Uterus (tissue), 4 donors: ENCODE data around the gene RIMS1. TPM values are rescaled to one million over a fixed set of nuclear protein-coding genes. Genes with fewer than 3 reads are reported as not detected.
A peak's percentile ranks its signal among the peaks of the same experiment; 100 is the strongest.

ENCODE experiments used
- DNase-seq, 2 donors: peaks; one replicate each; pipeline ENCODE4 v3.0.0-alpha.2; 2019 to 2020
- H3K27ac ChIP-seq, 2 donors: fragments of 200-600 bp; sonication (generic); 1 replicate in 1 of 2; 2 replicates in 1 of 2; pipeline ENCODE4 v1.5.1; 2016 to 2018
- H3K27me3 ChIP-seq, 2 donors: fragments of 200-600 bp; sonication (generic); one replicate each; pipeline ENCODE4 v1.5.1; 2018 to 2019; ENCODE audit warnings: control low read depth in 1 of 2
- H3K36me3 ChIP-seq, 2 donors: fragments of 200-600 bp; sonication (generic); one replicate each; pipeline ENCODE4 v1.5.1; 2019; ENCODE audit warnings: control low read depth in 1 of 2
- H3K4me1 ChIP-seq, 2 donors: fragments of 200-600 bp; sonication (generic); one replicate each; pipeline ENCODE4 v1.5.1; 2018 to 2019; ENCODE audit warnings: control low read depth in 1 of 2
- H3K4me3 ChIP-seq, 2 donors: fragments of 200-600 bp; sonication (generic); 1 replicate in 1 of 2; 2 replicates in 1 of 2; pipeline ENCODE4 v1.5.1; 2018 to 2019; ENCODE audit warnings: mild to moderate bottlenecking in 1 of 2
- H3K9me3 ChIP-seq, 2 donors: fragments of 200-600 bp; sonication (generic); one replicate each; pipeline ENCODE4 v1.5.1; 2019; ENCODE audit warnings: control low read depth in 1 of 2
- POLR2A ChIP-seq, 2 donors: fragments of 450-650 bp; IDR thresholded peaks; one replicate each; pipeline ENCODE4 v1.6.1; 2016; ENCODE audit warnings: antibody characterized with exemption in 2 of 2, mild to moderate bottlenecking in 1 of 2, moderate library complexity in 1 of 2
- intact Hi-C: fragments of 100-400 bp; cut with DNase I; formaldehyde crosslinking; loops from one replicate; pipeline ENCODE4 v1.15.1; 2023; ENCODE audit warnings: low total_unique reads
- total RNA-seq, 4 donors: library from RNA; depleted of rRNA in 3 of 4; stranded (reverse); fragments of >200 nt in 3 of 4; gene quantifications; one replicate each; pipeline versions ENCODE4 v1.1.0 to v1.2.4, GENCODE V29; 2014 to 2023
- TF ChIP-seq, protein P1 (sequence below), 4 experiments: fragments of 200-600 bp in 2 of 4; fragments of 450-650 bp in 2 of 4; sonication (generic) in 2 of 4; IDR thresholded peaks; one replicate each; pipeline ENCODE4 v1.5.1; 2016 to 2019; ENCODE audit warnings: antibody characterized with exemption in 4 of 4, mild to moderate bottlenecking in 2 of 4, moderate library complexity in 1 of 4
- donor health status: DM: yes; HTN: yes; CAD: no.

The RIMS1 gene
- total RNA-seq, 4 donors from 2014 or later, result 0.88 to 24.9 TPM; not detected in 2

DNA sequence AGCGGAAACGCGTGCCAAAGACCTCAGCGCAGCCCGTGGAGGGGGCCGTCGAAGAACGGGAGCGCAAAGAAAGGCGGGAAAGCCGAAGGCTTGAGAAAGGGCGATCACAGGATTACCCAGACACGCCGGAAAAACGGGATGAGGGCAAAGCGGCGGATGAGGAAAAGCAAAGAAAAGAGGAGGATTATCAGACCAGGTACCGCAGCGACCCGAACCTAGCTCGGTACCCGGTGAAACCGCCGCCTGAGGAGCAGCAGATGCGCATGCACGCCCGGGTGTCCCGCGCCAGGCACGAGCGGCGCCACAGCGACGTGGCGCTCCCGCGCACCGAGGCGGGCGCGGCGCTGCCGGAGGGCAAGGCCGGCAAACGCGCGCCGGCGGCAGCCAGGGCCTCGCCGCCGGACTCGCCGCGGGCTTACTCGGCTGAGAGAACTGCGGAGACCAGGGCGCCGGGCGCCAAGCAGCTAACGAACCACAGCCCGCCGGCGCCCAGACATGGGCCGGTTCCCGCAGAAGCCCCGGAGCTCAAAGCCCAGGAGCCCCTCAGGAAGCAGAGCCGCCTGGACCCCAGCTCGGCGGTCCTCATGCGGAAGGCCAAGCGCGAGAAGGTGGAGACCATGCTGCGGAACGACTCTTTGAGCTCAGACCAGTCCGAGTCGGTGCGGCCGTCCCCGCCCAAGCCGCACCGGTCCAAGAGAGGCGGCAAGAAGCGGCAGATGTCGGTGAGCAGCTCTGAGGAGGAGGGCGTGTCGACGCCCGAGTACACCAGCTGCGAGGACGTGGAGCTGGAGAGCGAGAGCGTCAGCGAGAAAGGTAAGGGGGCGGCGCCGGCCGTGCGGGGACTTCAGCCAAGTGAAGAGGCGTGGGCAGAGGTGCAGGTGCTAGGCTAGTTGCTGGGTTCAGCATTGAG, 296.2 kb downstream of the RIMS1 start:
- no peak for DNase-seq
- TF ChIP-seq, protein P1, sequence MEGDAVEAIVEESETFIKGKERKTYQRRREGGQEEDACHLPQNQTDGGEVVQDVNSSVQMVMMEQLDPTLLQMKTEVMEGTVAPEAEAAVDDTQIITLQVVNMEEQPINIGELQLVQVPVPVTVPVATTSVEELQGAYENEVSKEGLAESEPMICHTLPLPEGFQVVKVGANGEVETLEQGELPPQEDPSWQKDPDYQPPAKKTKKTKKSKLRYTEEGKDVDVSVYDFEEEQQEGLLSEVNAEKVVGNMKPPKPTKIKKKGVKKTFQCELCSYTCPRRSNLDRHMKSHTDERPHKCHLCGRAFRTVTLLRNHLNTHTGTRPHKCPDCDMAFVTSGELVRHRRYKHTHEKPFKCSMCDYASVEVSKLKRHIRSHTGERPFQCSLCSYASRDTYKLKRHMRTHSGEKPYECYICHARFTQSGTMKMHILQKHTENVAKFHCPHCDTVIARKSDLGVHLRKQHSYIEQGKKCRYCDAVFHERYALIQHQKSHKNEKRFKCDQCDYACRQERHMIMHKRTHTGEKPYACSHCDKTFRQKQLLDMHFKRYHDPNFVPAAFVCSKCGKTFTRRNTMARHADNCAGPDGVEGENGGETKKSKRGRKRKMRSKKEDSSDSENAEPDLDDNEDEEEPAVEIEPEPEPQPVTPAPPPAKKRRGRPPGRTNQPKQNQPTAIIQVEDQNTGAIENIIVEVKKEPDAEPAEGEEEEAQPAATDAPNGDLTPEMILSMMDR (IDR thresholded peaks at IDR 0.05), result no peak
- no peak for TF ChIP-seq POLR2A (IDR thresholded peaks at IDR 0.05)
- intact Hi-C loops, result no loop called here
- Histone ChIP-seq H3K27ac (no peak overlapping the region), H3K36me3 (no peaks in the 10 kb centered on the region), H3K27me3 (peaks cover 0 to 15% of the 10 kb centered on the region in 2 donors), H3K4me3 (peak overlapping the region in 1 of 2 donors; percentile 0), H3K9me3 (no peaks in the 10 kb centered on the region), H3K4me1 (no peaks in the 10 kb centered on the region)

DNA sequence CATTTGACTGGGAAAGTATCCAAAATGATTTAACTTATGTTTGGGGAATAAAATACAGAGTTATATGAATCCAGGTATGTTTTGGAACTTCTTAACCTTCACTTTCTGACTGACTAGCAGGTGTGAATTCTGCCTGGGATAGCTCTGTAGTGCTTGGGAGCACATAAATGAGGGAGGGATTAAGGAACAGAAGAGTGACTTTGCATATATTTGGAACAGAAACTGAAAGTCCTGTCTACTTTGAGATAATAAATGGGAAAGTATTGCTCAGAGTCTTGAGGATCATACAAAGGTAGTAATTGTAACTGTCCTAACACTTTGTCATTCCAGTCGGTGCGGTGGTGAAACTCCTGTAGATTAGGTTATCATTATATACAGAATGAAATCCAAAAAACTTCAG, 317.6 kb downstream of the RIMS1 start:
- intact Hi-C loops, result no loop called here
- H3K27ac ChIP-seq, result no peak overlapping the region
- H3K4me1 ChIP-seq, result no peaks in the 10 kb centered on the region
- no peak overlapping the region for H3K4me3 ChIP-seq
- no peaks in the 10 kb centered on the region for H3K36me3 ChIP-seq
- no peak for DNase-seq
- no peaks in the 10 kb centered on the region for H3K9me3 ChIP-seq
- TF ChIP-seq POLR2A (IDR thresholded peaks at IDR 0.05), result no peak
- TF ChIP-seq, protein P1 (IDR thresholded peaks at IDR 0.05), result no peak
- no peaks in the 10 kb centered on the region for H3K27me3 ChIP-seq

DNA sequence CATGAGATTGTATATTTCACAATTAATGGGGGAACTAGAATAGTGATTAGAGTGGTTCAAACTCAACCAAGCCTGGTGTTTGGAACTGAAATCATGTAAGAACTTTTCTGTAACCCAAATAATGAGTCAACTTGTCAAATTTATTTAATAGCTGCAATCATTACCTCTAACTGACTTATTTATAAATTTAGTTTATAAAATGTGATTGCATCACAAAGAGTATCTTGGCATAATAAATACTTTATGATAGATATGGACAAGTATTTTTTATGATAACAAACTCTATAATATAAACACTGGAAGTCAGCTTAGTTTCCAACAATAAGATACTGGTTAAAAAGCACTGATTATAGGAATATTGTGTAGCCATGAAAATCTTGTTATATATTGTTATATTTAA, 319.1 kb downstream of the RIMS1 start:
- no peaks in the 10 kb centered on the region for H3K27me3 ChIP-seq
- no peak for DNase-seq
- intact Hi-C loops, result no loop called here
- no peaks in the 10 kb centered on the region for H3K36me3 ChIP-seq
- no peaks in the 10 kb centered on the region for H3K4me1 ChIP-seq
- TF ChIP-seq, protein P1 (IDR thresholded peaks at IDR 0.05), result no peak
- H3K4me3 ChIP-seq, result no peak overlapping the region
- H3K27ac ChIP-seq, result no peak overlapping the region
- H3K9me3 ChIP-seq, result no peaks in the 10 kb centered on the region

DNA sequence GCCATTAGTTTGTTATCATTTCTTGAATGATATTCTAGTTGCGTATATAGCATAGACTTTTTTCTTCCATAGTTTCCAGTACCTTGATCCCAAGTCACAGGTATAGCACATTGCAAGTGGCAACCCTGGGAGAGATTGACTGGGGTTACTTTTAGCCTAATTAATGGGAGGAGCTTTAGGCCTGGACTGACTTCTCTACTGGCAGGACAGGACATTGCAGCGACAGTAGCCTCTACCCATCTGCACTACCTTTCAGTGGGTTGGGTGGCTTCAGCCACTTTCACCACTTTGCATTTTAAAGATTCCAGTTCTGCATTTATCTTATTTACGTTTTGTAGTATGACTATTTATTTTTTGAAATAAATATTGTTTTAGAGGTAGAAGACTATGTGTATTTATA, 320.3 kb downstream of the RIMS1 start:
- Histone ChIP-seq H3K27me3 (no peaks in the 10 kb centered on the region), H3K27ac (no peak overlapping the region), H3K9me3 (no peaks in the 10 kb centered on the region), H3K36me3 (no peaks in the 10 kb centered on the region), H3K4me1 (no peaks in the 10 kb centered on the region), H3K4me3 (no peak overlapping the region)
- DNase-seq, result no peak
- TF ChIP-seq, protein P1 (IDR thresholded peaks at IDR 0.05), result no peak
- TF ChIP-seq POLR2A (IDR thresholded peaks at IDR 0.05), result no peak
- intact Hi-C loops, result no loop called here

DNA sequence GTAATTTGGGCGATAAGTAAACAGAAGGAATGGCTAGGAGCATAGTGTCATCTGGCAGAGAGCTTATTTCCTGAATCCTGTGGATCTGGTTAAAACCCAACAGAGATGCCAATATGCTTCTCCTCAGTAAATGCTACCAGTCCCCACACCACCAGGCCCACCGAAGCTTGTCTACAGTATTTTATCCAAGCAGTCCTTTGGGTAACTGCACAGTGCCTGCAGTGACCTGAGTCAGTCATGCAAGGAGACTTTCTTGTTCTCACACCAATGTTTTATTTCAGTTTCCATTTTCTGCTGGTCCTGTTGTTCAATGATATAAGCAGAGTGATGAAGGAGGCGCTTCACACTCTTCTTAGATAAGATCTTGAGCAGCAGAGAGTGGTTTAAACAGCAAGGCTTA, 326.3 kb downstream of the RIMS1 start:
- H3K27ac ChIP-seq, result no peak overlapping the region
- no peaks in the 10 kb centered on the region for H3K9me3 ChIP-seq
- no peak for TF ChIP-seq POLR2A (IDR thresholded peaks at IDR 0.05)
- TF ChIP-seq, protein P1 (IDR thresholded peaks at IDR 0.05), result no peak
- no peaks in the 10 kb centered on the region for H3K27me3 ChIP-seq
- no peaks in the 10 kb centered on the region for H3K4me1 ChIP-seq
- no peaks in the 10 kb centered on the region for H3K36me3 ChIP-seq
- no peak overlapping the region for H3K4me3 ChIP-seq
- intact Hi-C loops, result no loop called here
- no peak for DNase-seq
